AG04449 (cell line): Measurements from ENCODE around the gene ADGRG6.
"Not testable (repeated sequence)": the region's sequence is repeated elsewhere in the genome, so short reads cannot be mapped to it uniquely, and the experiment has no call there.

Experiments
- CTCF ChIA-PET: fragments of 350-600 bp; formaldehyde crosslinking; extraction: SDS; loops from one replicate; lab custom pipeline; 2021; ENCODE audit warnings: antibody characterized with exemption; lab: Yijun Ruan, JAX
- POLR2A ChIA-PET: fragments of 400-600, 350-600 bp; formaldehyde crosslinking; extraction: SDS; loops from one replicate; lab custom pipeline; 2020; ENCODE audit warnings: antibody characterized with exemption, inconsistent platforms; lab: Yijun Ruan, JAX
- DNase-seq: peaks from one replicate; pipeline ENCODE4 v3.0.0-alpha.2; 2010; ENCODE audit warnings: low read depth, low spot score
- H3K4me3 ChIP-seq: 2 replicates; pipeline ENCODE4 v1.5.1; 2011; ENCODE audit warnings: low read depth, mild to moderate bottlenecking, control low read depth, low read length
- TF ChIP-seq, protein P1 (sequence below): IDR thresholded peaks from one replicate; pipeline ENCODE4 v1.5.1; 2011; ENCODE audit warnings: mild to moderate bottlenecking, moderate library complexity, low read length, control low read depth, inconsistent platforms; ENCODE audit not compliant: insufficient read depth; ENCODE audit errors: missing control alignments

The ADGRG6 gene

DNA sequence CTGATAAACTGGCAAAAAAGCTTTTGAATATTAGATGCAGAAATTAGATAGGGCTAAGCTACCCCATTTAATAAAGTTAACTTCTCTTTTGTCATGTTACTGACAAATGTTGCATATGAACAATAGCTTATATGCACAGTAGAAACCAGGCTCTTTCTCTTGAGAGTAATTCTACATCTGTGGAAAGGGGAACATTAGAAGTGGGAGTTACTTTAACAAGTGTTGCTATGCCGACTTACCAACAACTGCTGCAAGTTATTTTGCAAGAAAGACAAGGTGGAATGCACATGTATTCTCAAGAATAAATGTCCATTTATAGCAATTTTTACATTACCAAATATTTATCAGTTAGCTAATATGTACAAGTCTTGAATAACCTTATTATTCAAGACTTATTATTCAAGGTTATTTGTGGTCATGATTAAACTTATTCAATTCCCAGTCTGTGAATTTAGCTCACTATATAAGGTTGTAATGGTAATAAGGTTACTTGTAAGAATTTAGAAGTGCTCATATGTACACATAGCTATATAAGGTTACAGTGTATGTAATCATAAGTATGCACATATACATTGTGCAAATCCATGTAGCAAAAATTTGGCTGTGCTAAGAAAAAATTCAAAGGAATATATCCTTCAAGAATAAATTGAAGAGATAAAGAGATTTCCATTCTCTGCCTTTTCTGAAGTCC lies 38.3 kb downstream of the ADGRG6 start:
- no peak overlapping the region for H3K4me3 ChIP-seq
- CTCF ChIA-PET, result no interaction called here
- no peak for DNase-seq
- TF ChIP-seq, protein P1, sequence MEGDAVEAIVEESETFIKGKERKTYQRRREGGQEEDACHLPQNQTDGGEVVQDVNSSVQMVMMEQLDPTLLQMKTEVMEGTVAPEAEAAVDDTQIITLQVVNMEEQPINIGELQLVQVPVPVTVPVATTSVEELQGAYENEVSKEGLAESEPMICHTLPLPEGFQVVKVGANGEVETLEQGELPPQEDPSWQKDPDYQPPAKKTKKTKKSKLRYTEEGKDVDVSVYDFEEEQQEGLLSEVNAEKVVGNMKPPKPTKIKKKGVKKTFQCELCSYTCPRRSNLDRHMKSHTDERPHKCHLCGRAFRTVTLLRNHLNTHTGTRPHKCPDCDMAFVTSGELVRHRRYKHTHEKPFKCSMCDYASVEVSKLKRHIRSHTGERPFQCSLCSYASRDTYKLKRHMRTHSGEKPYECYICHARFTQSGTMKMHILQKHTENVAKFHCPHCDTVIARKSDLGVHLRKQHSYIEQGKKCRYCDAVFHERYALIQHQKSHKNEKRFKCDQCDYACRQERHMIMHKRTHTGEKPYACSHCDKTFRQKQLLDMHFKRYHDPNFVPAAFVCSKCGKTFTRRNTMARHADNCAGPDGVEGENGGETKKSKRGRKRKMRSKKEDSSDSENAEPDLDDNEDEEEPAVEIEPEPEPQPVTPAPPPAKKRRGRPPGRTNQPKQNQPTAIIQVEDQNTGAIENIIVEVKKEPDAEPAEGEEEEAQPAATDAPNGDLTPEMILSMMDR, result no peak
- POLR2A ChIA-PET, result no interaction called here

DNA sequence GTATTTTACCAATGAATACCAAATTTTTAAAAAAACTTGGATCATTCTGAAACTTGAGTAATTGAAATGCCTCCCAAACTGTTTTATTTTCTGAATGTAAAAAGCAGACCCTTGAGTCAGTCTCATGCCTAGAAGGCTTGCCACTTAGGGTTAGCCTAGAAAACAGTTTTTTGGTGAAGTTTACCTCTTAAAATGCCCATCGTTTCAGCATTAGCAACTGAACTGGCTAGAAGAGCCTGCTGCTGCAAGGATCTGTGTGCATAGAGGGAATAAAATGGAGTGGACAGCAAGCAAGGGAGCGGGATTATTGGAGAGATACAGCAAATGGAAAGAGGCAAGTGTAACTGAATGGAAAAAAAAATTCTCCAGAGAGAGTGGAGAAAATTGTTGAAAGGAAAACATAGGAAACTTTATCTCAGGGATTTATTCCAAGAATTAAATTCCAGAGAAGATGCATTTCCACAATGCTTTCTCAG lies 40.1 kb downstream of the ADGRG6 start:
- CTCF ChIA-PET, result no interaction called here
- H3K4me3 ChIP-seq, result no peak overlapping the region
- DNase-seq, result no peak
- TF ChIP-seq, protein P1, result no peak
- POLR2A ChIA-PET, result no interaction called here

DNA sequence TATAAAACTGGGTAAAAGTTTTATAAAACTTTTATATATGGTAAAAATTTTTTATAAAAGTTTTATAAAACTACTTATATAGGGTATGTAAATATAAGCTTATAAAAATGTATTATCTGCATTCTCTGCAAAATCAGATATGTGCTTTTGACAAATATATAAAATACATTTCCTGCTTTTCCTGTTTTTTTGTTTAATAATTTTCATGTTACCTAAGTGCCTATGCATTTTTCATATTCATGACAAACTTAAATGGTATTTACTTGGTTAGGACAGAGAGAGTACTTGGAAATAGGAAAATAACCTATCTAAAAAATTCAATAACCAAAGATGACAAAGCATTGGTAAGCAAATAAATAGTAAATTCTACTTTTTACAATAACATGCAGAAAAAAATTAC lies 41.2 kb downstream of the ADGRG6 start:
- no peak overlapping the region for H3K4me3 ChIP-seq
- no peak for DNase-seq
- CTCF ChIA-PET, result no interaction called here
- POLR2A ChIA-PET, result no interaction called here
- TF ChIP-seq, protein P1, result no peak

DNA sequence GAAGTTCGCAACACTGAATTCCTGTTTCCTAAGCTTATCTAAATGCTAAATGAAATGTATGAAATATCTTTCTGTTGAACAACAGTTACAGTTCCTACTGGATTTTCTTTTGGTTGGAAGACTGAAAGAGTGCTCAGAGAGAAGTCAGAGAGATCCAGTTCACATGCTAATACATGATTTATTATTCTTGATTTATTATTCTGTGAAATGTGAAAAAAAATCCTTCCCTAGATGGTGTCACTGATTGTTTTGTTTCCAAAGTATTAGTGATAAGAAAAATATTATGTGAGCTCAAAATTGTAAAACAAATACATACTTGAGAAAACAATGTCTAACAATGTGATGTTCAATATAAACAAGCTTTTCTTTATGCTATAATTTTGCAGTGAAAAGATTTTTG lies 42.1 kb downstream of the ADGRG6 start:
- no peak overlapping the region for H3K4me3 ChIP-seq
- ChIA-PET POLR2A (no interaction called here), CTCF (interaction anchor here (1.0 kb wide), 1 partner anchor 20 kb away, joined by 3 read pairs; no protein-coding TSS in a partner anchor)
- no peak for DNase-seq
- TF ChIP-seq, protein P1, result no peak

DNA sequence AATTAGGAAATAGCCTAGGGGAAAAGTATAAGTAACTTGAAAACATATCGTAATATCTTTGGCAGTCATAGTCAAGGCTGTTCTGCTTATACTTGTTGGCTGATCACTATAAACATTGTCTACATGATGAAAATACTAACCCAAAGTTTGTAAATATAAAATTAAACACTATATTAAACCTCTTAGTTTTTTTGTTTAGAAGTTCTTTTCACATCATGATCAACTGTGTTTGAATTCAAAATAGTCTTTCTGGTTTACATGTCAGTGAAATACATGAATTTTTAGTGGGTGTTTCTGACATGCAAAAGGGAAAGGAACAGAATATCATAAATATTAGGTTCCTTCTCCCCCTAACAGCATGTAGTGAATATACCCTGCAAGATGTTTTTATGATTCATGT lies 43.5 kb downstream of the ADGRG6 start:
- TF ChIP-seq, protein P1, result no peak
- H3K4me3 ChIP-seq, result no peak overlapping the region
- no peak for DNase-seq
- CTCF ChIA-PET, result no interaction called here
- POLR2A ChIA-PET, result no interaction called here

DNA sequence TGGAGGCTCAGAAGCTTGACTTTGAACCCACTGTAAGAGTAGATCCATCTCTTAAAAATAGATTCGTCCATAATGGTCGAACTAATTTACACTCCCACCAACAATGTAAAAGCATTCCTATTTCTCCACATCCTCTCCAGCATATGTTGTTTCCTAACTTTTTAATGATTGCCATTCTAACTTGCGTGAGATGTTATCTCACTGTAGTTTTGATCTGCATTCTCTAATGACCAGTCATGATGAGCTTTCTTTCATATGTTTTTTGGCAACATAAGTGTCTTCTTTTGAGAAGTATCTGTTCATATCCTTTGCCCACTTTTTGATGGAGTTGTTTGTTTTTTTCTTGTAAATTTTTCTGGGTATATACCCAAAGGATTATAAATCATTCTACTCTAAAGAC lies 44.4 kb downstream of the ADGRG6 start:
- CTCF ChIA-PET, POLR2A ChIA-PET, H3K4me3 ChIP-seq, DNase-seq: not testable (repeated sequence)
